Loucy (cell line): ENCODE data around the gene UNC50.

ENCODE experiments used
- H2AFZ ChIP-seq: fragments of 200-600 bp; sonication (generic); 2 replicates; pipeline ENCODE4 v1.6.0; 2016; ENCODE audit warnings: antibody characterized with exemption, mild to moderate bottlenecking, low read length, moderate library complexity
- H3F3A ChIP-seq: fragments of 200-600 bp; 2 replicates; pipeline ENCODE4 v1.6.0; 2016; ENCODE audit warnings: antibody characterized with exemption, low read depth, mild to moderate bottlenecking
- H3K27me3 ChIP-seq: fragments of 200-600 bp; sonication (generic); 2 replicates; pipeline ENCODE4 v1.6.1; 2014; ENCODE audit warnings: low read length, mild to moderate bottlenecking; ENCODE audit not compliant: insufficient read depth, poor library complexity, severe bottlenecking
- H3K36me3 ChIP-seq: fragments of 200-600 bp; sonication (generic); 2 replicates; pipeline ENCODE4 v1.6.1; 2016; ENCODE audit warnings: low read length; ENCODE audit not compliant: insufficient read depth
- H3K4me1 ChIP-seq: fragments of 200-600 bp; sonication (generic); 2 replicates; pipeline ENCODE4 v1.5.1; 2014; ENCODE audit warnings: low read length, mild to moderate bottlenecking; ENCODE audit not compliant: insufficient read depth, poor library complexity, severe bottlenecking
- H3K4me2 ChIP-seq: fragments of 200-600 bp; sonication (generic); 2 replicates; pipeline ENCODE4 v1.6.0; 2014; ENCODE audit warnings: antibody characterized with exemption, low read length, low read depth, mild to moderate bottlenecking; ENCODE audit not compliant: poor library complexity, severe bottlenecking
- H3K4me3 ChIP-seq: fragments of 200-600 bp; sonication (generic); 2 replicates; pipeline ENCODE4 v1.5.1; 2014; ENCODE audit warnings: low read length, mild to moderate bottlenecking, mixed read lengths; ENCODE audit not compliant: poor library complexity, severe bottlenecking
- H3K79me2 ChIP-seq: fragments of 200-600 bp; sonication (generic); 2 replicates; pipeline ENCODE4 v1.6.1; 2014; ENCODE audit warnings: low read length; ENCODE audit not compliant: insufficient read depth
- H3K9ac ChIP-seq: fragments of 200-600 bp; sonication (generic); 2 replicates; pipeline ENCODE4 v1.6.0; 2014; ENCODE audit warnings: mild to moderate bottlenecking, low read depth, low read length, moderate library complexity; ENCODE audit not compliant: poor library complexity, severe bottlenecking
- H3K9me2 ChIP-seq: fragments of 200-600 bp; sonication (generic); replicated peaks from 2 replicates; pipeline ENCODE4 v1.6.1; 2016; ENCODE audit warnings: low read depth, low read length, mixed read lengths
- H3K9me3 ChIP-seq: fragments of 200-600 bp; sonication (generic); 2 replicates; pipeline ENCODE4 v1.6.1; 2014; ENCODE audit warnings: mild to moderate bottlenecking, antibody characterized with exemption, low read length, low read depth; ENCODE audit not compliant: insufficient read depth
- H4K20me1 ChIP-seq: fragments of 200-600 bp; sonication (generic); 2 replicates; pipeline ENCODE4 v1.6.0; 2014; ENCODE audit warnings: antibody characterized with exemption, low read length, mild to moderate bottlenecking; ENCODE audit not compliant: insufficient read depth, poor library complexity, severe bottlenecking
- CTCF ChIP-seq: fragments of 200-600 bp; sonication (generic); conservative IDR thresholded peaks from 2 replicates; pipeline ENCODE4 v1.5.1; 2014; ENCODE audit warnings: mild to moderate bottlenecking, antibody characterized with exemption, low read length
- EZH2phosphoT487 ChIP-seq: fragments of 200-600 bp; IDR thresholded peaks from 2 replicates; pipeline ENCODE4 v1.6.1; 2018; ENCODE audit warnings: antibody characterized with exemption, mild to moderate bottlenecking, moderate library complexity, borderline replicate concordance

Gene UNC50

GRCh38 chr2:98664323-98664722 lies 55.9 kb downstream of the UNC50 start:
- H3K27me3 ChIP-seq, result no peaks in the 10 kb centered on the region
- no peaks in the 10 kb centered on the region for H3K79me2 ChIP-seq
- TF ChIP-seq CTCF, result no peak
- no peak for TF ChIP-seq EZH2phosphoT487
- H3K9ac ChIP-seq, result no peak overlapping the region
- no peaks in the 10 kb centered on the region for H4K20me1 ChIP-seq
- H3K9me2 ChIP-seq, result no peaks in the 10 kb centered on the region
- no peak overlapping the region for H3K4me2 ChIP-seq
- H3F3A ChIP-seq, result no peaks in the 10 kb centered on the region
- no peak overlapping the region for H3K4me3 ChIP-seq
- 0 out of 2 replicates have a peak, but pooled peaks cover 7% of the 10 kb centered on the region for H3K9me3 ChIP-seq
- H3K36me3 ChIP-seq, result peaks cover 11% of the 10 kb centered on the region; the same call in 1 of the 2 replicates
- peaks cover 7% of the 10 kb centered on the region for H3K4me1 ChIP-seq
- no peak overlapping the region for H2AFZ ChIP-seq

GRCh38 chr2:98665677-98666076 lies 57.3 kb downstream of the UNC50 start:
- Histone ChIP-seq H2AFZ (no peak overlapping the region), H3K27me3 (no peaks in the 10 kb centered on the region), H3K79me2 (no peaks in the 10 kb centered on the region), H3K4me3 (no peak overlapping the region), H4K20me1 (no peaks in the 10 kb centered on the region), H3K9me2 (no peaks in the 10 kb centered on the region), H3K9ac (no peak overlapping the region), H3K4me2 (no peak overlapping the region), H3F3A (no peaks in the 10 kb centered on the region), H3K4me1 (peaks cover 7% of the 10 kb centered on the region), H3K36me3 (peaks cover 6% of the 10 kb centered on the region; the same call in 1 of the 2 replicates), H3K9me3 (0 out of 2 replicates have a peak, but pooled peaks cover under 1% of the 10 kb centered on the region)
- TF ChIP-seq CTCF (no peak), EZH2phosphoT487 (no peak)
